Measurements from ENCODE around the gene B4GALNT4. TPM values are rescaled to one million over a fixed set of nuclear protein-coding genes. Genes with fewer than 3 reads are reported as not detected.

The B4GALNT4 gene
- total and polyA plus RNA-seq, 2 of the 8 experiments (the other 6 are each of a cell fraction or from before 2014, with no cell fraction given): 40.9 to 76.3 TPM

GRCh38 chr11:409008-409599 is 39.8 kb downstream of the B4GALNT4 start:
- Histone ChIP-seq H2BK120ac (replicated peaks; ENCODE audit: low read depth, low read length) (no peak overlapping the region), H2BK5ac (ENCODE audit: low read depth, low read length) (no peak overlapping the region; the same call in 1 of the 2 replicates), H2BK20ac (ENCODE audit: low read length) (no peak overlapping the region), H3K79me1 (ENCODE audit: low read depth, low read length) (peaks cover 2% of the 10 kb centered on the region), H3K4me1 (replicated peaks in 1 of 4; ENCODE audit: control insufficient read depth in 3 of 4, insufficient read depth in 4 of 4, low read length in 3 of 4) (peaks cover 0 to 11% (median 6%) of the 10 kb centered on the region in 4 experiments; a peak in 4 of 7 replicates), H2BK15ac (ENCODE audit: low read length) (no peak overlapping the region), H3K23me2 (ENCODE audit: low read depth, low read length) (peaks cover 3% of the 10 kb centered on the region; the same call in 1 of the 2 replicates), H3K18ac (ENCODE audit: extremely low read depth, low read length) (no peak overlapping the region), H3K14ac (ENCODE audit: insufficient read length) (no peak overlapping the region), H4K8ac (ENCODE audit: extremely low read depth, insufficient read depth, low read length) (no peak overlapping the region), H3K9ac (replicated peaks in 1 of 4; ENCODE audit: extremely low read depth in 1 of 4, low read depth in 3 of 4, low read length in 3 of 4) (no peak overlapping the region), H4K91ac (replicated peaks; ENCODE audit: insufficient read length, low read length) (no peak overlapping the region), H2AFZ (ENCODE audit: low read length) (no peak overlapping the region), H4K20me1 (replicated peaks in 1 of 2; ENCODE audit: control insufficient read depth in 1 of 2, insufficient read depth in 2 of 2, low read length in 2 of 2) (peaks cover 9 to 15% of the 10 kb centered on the region in 2 experiments), H3K4me3 (ENCODE audit: extremely low read depth in 1 of 4, insufficient read depth in 2 of 4, low read depth in 3 of 4, low read length in 4 of 4) (no peak overlapping the region), H3K4me2 (ENCODE audit: insufficient read depth in 1 of 2, low read depth in 2 of 2, low read length in 2 of 2) (no peak overlapping the region), H3K27ac (ENCODE audit: low read depth, low read length) (no peak overlapping the region), H2BK12ac (ENCODE audit: low read depth, low read length) (no peak overlapping the region), H3K27me3 (replicated peaks in 1 of 4; ENCODE audit: control insufficient read depth in 3 of 4, extremely low read depth in 1 of 4, insufficient read depth in 3 of 4, low read length in 3 of 4) (peaks cover 0 to 5% (median 0%) of the 10 kb centered on the region in 4 experiments; a peak in 2 of 7 replicates), H3K9me3 (ENCODE audit: insufficient read depth in 2 of 2, low read depth in 1 of 2, low read length in 1 of 2) (no peaks in the 10 kb centered on the region), H3K79me2 (ENCODE audit: control insufficient read depth in 1 of 2, insufficient read depth in 2 of 2, low read length in 2 of 2) (peaks cover 0 to 5% of the 10 kb centered on the region in 2 experiments; a peak in 1 of 4 replicates), H3K36me3 (ENCODE audit: control insufficient read depth in 2 of 4, insufficient read depth in 4 of 4, low read length in 3 of 4) (no peaks in the 10 kb centered on the region; a peak in 1 of 8 replicates), H3K56ac (replicated peaks; ENCODE audit: insufficient read length, low read depth, low read length) (no peak overlapping the region), H2AK5ac (ENCODE audit: low read depth, low read length) (no peak overlapping the region), H3K23ac (ENCODE audit: insufficient read length) (no peak overlapping the region), H4K5ac (ENCODE audit: insufficient read length, low read depth, low read length) (no peak overlapping the region), H3K4ac (replicated peaks; ENCODE audit: insufficient read length, low read depth, low read length) (no peak overlapping the region)
- POLR2A ChIA-PET (ENCODE audit: partially characterized antibody): interaction anchor here (0.9 to 4.7 kb wide), 3 partner anchors 22 to 40 kb away, joined by 3 to 30 read pairs (median 5); partner anchors contain the start of genes B4GALNT4 and PTDSS2
- CTCF ChIA-PET (ENCODE audit: partially characterized antibody): no interaction called here
- no peak for FAIRE-seq
- TF ChIP-seq EZH2 (IDR thresholded peaks at IDR 0.05; ENCODE audit: low read depth, low read length, severe bottlenecking): no peak
- no peak for TF ChIP-seq YY1 (IDR thresholded peaks at IDR 0.05; ENCODE audit: low read depth, low read length)
- TF ChIP-seq BCL11A (IDR thresholded peaks at IDR 0.05; ENCODE audit: low read depth in 2 of 2, low read length in 2 of 2): no peak
- TF ChIP-seq SAP30 (IDR thresholded peaks at IDR 0.05; ENCODE audit: insufficient read depth, insufficient replicate concordance, low read length): no peak
- no peak for TF ChIP-seq EGR1 (IDR thresholded peaks at IDR 0.05; ENCODE audit: borderline replicate concordance, low read depth, low read length)
- TF ChIP-seq CBX8 (IDR thresholded peaks at IDR 0.05; ENCODE audit: borderline replicate concordance, low read depth, low read length): no peak
- TF ChIP-seq TCF12 (IDR thresholded peaks at IDR 0.05; ENCODE audit: low read depth, low read length): no peak
- no peak for TF ChIP-seq ATF3 (IDR thresholded peaks at IDR 0.05; ENCODE audit: insufficient read depth, low read depth, low read length)
- TF ChIP-seq SIN3A (conservative IDR thresholded peaks at IDR 0.05 in 1 of 2, IDR thresholded peaks at IDR 0.05 in 1 of 2; ENCODE audit: low read depth in 1 of 2, low read length in 2 of 2): no peak
- no peak for TF ChIP-seq JUND (IDR thresholded peaks at IDR 0.05; ENCODE audit: low read length)
- no peak for TF ChIP-seq EP300 (IDR thresholded peaks at IDR 0.05; ENCODE audit: borderline replicate concordance in 1 of 2, low read depth in 2 of 2, low read length in 2 of 2)
- TF ChIP-seq JUN (IDR thresholded peaks at IDR 0.05; ENCODE audit: low read depth, low read length): no peak
- WGBS, 2 experiments (ENCODE audit: extremely low coverage in 1 of 2, insufficient coverage in 1 of 2, insufficient read length in 1 of 2, insufficient replicate concordance in 2 of 2, low coverage in 1 of 2, low lambda C conversion rate in 2 of 2, missing lambda C conversion rate in 1 of 2): 85% methylated on average over 7 of the region's 7 CpGs; no CpG with 5 or more reads in 1 of the 2 experiments
- DNase-seq (ENCODE audit: low read depth in 1 of 2, low spot score in 2 of 2): peak in 1 of 2 experiments; percentile 46

All from H1 (cell line).